SHP77 treated with DMSO at 0.1 percent for 48 hours (cell line): Measurements from ENCODE around the gene LSM14B.
A peak's percentile ranks its signal among the peaks of the same experiment; 100 is the strongest.

Source experiments
- DNase-seq: peaks from one replicate; lab custom pipeline; 2025; lab: John Stamatoyannopoulos, UW

LSM14B gene

GRCh38 chr20:62132421-62132820 lies 10.1 kb downstream of the LSM14B start:
- DNase-seq = no peak

GRCh38 chr20:62133051-62133845 lies 11.0 kb downstream of the LSM14B start:
- no peak for DNase-seq

GRCh38 chr20:62133864-62134263 lies 11.6 kb downstream of the LSM14B start:
- no peak for DNase-seq

DNA sequence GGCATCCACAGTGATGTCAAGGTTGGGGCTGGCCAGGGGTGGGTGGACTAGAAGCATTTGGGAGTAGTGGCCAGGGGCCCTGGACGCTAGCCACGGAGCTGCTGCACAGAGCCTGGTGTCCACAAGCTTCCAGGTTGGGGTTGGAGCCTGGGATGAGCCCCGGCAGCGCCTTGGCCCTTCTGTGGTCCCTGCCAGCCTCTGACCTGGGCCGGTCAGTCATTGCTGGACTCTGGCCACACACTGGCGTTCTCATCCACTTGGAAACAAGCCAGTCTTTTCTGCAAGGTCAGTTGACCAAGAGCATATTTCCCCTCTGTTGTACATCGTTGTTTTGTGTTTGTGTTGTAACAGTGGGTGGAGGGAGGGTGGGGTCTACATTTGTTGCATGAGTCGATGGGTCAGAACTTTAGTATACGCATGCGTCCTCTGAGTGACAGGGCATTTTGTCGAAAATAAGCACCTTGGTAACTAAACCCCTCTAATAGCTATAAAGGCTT lies 12.5 kb downstream of the LSM14B start:
- DNase-seq = no peak

DNA sequence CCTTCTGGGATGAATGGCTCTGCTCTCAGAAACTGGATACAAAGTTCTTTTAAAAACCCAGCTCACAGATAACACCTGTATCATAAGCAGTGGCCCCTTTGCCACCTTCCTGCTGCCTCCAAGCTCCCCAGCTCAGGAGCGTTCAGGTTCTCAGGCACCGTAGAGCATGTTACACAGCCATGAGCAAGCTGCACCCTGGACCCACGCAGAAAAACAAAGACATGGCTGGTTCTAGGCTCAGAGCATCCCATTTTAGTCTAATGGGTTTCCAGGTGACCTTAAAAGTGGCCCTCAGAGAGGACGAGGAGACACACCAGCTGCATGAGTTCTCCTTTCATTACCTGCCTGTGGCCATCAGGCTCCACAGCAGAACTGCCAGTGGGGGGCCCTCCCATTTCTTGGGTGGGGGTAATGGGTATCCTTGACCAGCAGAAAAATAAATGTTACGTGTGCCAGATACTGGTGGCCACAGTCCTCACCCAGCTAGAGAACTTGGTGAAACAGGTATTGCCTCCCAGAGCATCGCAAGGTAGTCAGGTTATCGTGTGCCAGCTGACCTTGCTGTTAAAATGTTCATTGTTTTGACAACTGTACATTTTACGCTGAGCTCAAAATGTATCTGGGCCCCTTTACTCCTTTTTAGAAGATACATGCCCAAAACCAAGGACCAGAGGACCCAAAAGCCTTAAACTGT lies 13.4 kb downstream of the LSM14B start:
- no peak for DNase-seq

DNA sequence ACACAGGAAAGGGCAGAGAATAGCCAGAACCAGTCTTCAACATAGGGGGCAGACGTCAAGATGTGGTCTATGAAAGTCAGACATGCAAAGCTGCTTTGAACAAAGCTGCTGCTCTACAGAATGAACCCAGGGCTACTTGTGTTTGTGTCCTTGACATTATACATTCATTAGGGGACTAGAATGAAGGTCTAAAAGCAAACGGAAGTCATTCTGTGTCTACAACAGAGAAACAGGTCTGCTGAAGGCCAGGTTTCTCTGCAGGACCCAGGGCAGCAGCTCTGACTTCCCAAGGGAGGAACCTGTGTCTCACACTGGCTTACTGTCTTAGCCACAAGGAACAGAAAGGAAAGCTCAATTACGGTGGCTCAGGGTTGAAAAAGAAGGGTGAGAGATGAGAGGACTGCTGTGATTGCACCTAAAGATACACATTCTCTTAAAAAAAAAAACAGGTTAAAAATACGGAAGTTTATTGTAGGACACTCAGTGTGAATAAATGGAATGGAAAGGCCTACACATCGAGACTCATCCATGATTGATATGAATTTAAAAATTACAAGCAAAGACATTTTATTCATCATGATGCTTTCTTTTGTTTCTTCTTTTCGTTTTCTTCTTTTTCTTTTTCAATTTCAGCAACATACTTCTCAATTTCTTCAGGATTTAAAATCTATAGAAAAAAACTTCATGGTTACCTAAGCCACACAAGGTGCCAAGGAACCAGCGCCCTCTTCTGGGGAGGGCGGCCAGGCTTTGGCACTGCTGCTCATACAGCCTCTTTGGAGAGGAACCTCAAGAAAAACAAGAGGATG lies 14.2 kb downstream of the LSM14B start:
- peak; percentile 65 for DNase-seq

- DNase-seq = no peak
Measured at GRCh38 chr20:62137092-62137384, 14.8 kb downstream of the LSM14B start.

DNA sequence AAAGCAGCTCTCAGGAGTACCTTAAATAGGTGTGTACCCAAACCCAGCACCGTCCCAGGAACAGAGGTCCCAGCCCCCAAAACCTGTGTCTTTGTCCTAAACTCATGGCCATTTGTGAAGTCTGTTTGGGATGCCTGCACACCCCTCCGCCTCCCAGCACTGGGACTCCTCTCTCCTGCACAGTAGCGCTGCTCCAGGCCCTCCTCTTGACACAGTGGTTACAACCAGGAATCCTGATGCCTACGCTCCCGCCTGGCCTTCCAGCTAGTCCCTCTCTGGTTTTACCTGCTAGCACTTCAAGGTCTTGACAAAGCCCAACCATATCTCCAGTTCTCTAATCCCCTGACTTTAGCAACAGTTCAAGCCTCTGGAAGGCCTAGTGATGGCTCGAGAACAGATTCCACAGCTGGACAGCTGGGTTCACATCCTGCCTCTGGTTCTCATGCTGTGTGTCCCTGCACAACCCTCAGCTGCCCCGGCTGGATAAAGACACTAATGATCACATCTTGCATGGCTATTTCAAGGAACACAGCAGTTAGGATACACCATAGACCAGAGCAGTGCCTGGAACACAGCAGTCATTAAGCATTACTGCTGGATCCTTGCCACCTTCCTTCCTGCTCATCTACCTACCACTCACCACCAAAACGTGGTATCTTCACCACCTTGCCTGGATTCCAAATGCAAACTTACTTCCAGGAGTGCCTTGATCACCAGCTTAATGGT lies 15.4 kb downstream of the LSM14B start:
- DNase-seq = no peak

- DNase-seq = no peak
Measured at GRCh38 chr20:62138204-62138543, 15.9 kb downstream of the LSM14B start.

DNA sequence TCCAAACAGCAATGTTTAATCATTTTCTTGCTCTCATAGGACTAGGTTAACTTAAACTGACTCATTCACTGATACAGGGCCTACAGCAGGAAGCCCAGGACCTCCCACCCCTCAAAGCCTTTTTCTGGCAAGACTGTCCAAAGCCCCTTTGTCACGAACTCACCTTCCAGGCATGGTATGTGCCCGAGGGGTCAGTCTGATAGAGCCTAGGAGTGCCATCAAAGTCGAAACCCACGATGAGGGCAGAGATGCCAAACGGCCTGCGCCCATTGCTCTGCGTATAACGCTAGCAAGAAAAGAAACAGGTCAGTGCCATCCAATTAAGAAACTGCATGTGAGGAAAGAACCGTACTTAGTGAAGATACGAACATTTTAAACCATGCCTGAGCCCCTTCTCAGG lies 16.6 kb downstream of the LSM14B start:
- DNase-seq = no peak

DNA sequence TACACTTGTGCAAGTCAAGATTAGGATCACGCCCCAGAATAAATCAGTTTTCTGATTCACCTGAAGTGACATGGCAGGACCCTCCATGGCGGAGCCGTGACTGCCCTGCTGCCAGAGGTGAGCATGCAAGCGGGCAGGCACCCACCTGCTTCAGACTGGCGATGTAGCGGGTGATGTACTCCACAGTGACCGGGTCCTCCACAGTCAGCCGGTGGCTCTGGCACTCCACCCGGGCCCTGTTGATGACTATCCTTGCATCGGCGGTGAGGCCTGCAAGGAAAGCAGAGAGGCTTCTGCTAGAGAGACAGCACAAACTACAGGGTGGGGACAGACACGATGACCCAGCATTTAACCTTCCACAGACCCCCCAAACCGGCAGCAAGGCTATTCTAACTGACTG lies 17.4 kb downstream of the LSM14B start:
- DNase-seq = no peak

DNA sequence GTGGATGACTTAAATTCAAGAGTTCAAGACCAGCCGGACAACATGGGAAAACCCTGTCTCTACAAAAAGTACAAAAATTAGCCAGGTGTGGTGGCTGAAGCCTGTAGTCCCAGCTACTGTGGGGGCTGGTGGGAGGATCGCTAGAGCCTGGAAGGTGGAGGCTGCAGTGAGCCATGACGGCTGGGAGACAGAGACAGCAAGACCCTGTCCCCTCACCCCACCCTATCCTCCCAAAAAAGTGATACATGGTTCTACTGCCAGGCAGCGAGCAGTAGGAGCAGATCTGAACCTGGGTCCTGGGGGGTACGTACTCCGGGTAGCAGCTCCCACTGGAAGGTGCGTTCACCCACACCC lies 18.7 kb downstream of the LSM14B start:
- no peak for DNase-seq

DNA sequence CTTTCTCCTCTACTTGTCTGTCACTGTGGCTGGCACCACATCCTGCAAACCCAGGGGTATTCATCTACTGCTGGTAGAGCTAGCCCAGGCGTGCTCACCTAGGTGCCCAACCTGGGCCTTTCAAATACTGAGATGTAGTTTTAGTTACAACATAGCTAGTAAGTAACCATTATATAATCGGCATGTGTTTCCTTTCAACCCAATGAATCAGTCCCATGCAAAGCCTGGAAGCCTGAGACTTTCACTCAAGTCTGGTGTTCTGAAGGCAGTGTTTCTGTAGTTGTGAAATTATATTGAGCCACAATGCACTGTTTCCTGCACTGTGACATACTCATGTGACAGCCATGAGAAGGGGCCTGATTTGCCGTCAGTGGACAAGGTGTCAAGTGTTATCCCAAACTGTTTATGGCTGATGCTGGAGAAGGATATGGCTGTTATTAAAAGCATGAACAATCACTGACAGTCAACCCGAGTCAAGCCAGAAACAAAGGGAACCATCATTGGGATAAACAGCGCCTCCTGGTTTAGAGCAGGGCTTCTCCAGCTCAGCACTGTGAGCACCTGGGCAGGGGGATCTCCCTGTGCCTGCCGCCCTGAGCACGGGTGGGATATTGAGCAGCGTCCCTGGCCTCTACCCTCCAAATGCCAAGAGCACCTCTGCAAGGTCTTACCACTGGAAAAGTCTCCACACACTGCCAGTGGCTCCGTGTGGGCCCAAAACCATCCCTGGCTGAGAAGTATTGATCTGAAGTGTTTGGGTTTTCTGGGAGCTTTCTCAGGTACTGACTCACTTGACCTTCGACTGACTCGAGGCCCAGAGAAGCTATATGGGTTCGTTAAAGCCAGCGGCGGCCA lies 19.3 kb downstream of the LSM14B start:
- no peak for DNase-seq

DNA sequence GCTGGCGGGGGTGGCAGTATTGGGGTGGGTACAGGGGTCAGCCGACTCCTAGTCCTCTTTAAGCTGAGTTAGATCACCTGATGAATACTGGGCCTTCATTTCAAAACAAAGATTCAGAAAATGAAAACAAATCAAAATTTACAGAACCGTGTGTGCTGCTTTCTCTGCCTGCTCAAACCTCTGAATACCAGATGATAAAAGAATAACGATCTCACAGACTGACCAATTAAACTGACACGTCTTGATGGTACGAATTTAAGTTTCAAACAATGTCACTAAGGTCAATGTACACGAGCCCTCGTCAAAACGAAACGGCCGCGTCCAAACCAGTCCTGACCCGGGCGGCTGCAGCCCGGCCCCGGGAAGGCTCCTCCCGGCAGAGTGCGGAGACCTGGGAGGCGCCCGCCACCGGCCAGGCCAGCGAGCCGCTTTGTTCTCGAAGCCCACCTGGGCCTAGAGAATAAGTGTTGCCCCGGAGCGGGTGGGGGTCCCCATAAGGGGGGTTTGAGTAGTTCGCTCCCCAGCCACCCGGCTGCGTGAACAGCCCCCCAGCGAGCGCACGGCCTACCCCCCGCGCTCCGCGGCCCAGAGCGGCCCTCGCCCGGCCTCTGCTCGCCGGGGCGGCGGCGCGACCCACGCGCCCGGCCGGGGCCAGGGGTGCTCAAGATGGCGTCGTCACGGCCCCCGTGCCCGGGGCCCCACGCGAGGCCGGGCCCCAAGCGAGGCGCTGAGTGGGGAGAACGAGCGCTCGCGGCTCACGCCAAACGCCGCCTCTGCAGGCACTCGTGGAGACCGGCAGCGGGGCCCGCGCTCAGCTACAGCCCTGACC lies 20.2 kb downstream of the LSM14B start:
- DNase-seq = no peak

DNA sequence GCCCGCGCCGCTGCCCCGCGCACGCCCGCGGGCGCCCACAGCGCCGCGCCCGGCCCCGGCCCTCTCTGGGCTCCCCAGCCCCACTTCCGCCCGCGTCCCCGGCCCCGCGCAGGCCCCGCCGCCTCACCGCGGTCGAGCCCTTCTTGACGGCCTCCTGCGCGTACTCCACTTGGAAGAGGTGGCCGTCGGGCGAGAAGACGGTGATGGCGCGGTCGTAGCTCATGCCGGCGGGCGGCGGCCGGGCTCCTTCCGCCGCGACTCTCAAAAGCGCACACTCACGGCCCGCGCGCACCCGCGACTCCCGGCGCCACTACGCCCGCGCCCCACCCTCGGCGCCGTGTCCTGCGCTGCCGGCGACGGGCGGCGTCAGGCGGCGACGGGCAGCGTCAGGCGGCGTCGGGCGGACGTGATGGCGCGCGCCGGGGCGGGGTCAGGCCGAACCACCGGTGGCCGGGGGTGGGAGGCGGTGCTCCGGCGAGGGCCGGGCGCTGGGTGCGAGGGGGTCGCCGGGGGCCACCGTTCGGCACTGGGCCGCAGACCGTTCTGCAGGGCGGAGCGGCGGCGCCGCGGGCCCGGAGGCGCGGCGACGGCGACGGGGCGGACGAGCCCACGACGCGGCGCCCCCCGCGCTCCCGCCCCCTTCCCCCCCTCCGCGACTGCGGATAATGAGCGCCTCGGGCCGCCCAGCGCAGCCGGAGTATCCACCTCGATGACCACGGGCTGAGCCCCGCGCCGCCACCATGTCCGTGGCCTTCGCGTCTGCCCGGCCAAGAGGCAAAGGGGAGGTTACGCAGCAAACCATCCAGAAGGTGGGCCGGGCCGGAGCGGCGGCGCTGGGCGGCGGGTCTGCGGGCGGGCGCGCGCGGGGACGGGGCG lies 21.0 kb downstream of the LSM14B start, which contains the start of the genes PSMA7 and SS18L1:
TSS of gene PSMA7 (minus strand) at position 314 of the 876 bp plus-strand sequence. CDS start at position 223, 91 bp downstream.
TSS of gene SS18L1 (plus strand) at position 689 of the 876 bp plus-strand sequence. CDS start at position 741, 52 bp downstream.
- DNase-seq = peak; percentile 62

GRCh38 chr20:62143957-62144825 lies 21.9 kb downstream of the LSM14B start:
- DNase-seq = no peak

GRCh38 chr20:62145688-62146018 lies 23.4 kb downstream of the LSM14B start:
- no peak for DNase-seq

DNA sequence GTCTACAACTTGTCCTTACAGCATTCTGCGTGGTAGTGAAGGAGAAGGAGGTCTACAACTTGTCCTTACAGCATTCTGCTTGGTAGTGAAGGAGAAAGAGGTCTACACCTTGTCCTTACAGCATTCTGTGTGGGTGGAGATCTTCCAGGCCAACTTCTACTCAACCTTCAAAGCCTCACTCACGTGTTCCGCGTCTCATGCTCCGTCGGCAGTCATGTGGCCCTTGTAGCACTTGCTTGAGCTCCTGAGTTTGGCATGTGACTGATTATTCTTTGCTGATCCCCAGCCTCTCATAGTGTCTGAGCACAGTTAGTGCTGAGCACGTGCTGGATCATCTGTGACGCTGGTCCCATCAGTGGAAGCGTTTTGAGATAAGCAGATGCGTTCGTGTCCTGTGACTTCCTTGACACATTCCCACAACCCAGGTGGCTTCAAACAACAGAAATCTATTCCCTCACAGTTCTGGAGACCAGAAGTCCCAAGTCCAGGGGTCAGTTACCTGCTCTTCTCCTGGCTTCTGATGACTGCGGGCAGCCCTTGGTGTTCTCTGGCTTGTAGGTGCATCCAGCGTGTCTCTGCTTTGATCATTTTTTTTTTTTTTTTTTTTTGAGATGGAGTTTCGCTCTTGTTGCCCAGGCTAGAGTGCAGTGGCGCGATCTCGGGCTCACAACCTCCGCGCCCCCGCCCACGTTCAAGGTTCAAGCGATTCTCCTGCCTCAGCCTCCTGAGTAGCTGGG lies 23.9 kb downstream of the LSM14B start:
- no peak for DNase-seq
